CD4-positive, alpha-beta memory T cell (primary cell): ENCODE measurements around the gene ECE2. TPM values are rescaled to one million over a fixed set of nuclear protein-coding genes. Genes with fewer than 3 reads are reported as not detected.
A peak's percentile ranks its signal among the peaks of the same experiment; 100 is the strongest.

Experiments used
- CTCF ChIA-PET: fragments of 350-600 bp; sonication (Branson Sonifier 250); formaldehyde crosslinking; loops from one replicate; lab custom pipeline; 2021; ENCODE audit warnings: inconsistent platforms; ENCODE audit not compliant: partially characterized antibody; lab: Charles Lee
- POLR2A ChIA-PET: fragments of 350-600 bp; sonication (Branson Sonifier 250); formaldehyde crosslinking; loops from one replicate; lab custom pipeline; 2021; ENCODE audit not compliant: partially characterized antibody; lab: Charles Lee
- DNase-seq, 5 donors: peaks; one replicate each; pipeline versions ENCODE4 v3.0.0 to v3.0.0-alpha.2; 2020 to 2022; ENCODE audit warnings: mixed read lengths in 1 of 5
- H3K27ac ChIP-seq: one replicate; pipeline ENCODE4 v1.7.0; 2013; ENCODE audit warnings: low read depth, low read length
- H3K27me3 ChIP-seq: 2 replicates; pipeline ENCODE4 v1.7.0; 2013; ENCODE audit warnings: mild to moderate bottlenecking, low read length, moderate library complexity; ENCODE audit not compliant: insufficient read depth
- H3K36me3 ChIP-seq: 2 replicates; pipeline ENCODE4 v1.7.0; 2013; ENCODE audit warnings: mild to moderate bottlenecking, low read length, moderate library complexity; ENCODE audit not compliant: insufficient read depth
- H3K4me1 ChIP-seq: 2 replicates; pipeline ENCODE4 v1.7.0; 2013; ENCODE audit warnings: mild to moderate bottlenecking, low read length, moderate library complexity; ENCODE audit not compliant: insufficient read depth
- H3K4me3 ChIP-seq, 2 donors: one replicate each; pipeline ENCODE4 v1.7.0; 2013; ENCODE audit warnings: low read length in 2 of 2, mild to moderate bottlenecking in 1 of 2
- H3K9me3 ChIP-seq, 2 donors: one replicate each; pipeline ENCODE4 v1.7.0; 2013; ENCODE audit warnings: low read length in 2 of 2, control low read depth in 1 of 2; ENCODE audit not compliant: control insufficient read depth in 1 of 2
- H3K27ac Mint-ChIP-seq, 7 donors: one replicate each; pipeline ENCODE4 v1.8.0; 2020 to 2021; ENCODE audit warnings: mixed read lengths in 7 of 7, mild to moderate bottlenecking in 6 of 7, inconsistent platforms in 3 of 7, moderate library complexity in 3 of 7
- H3K27me3 Mint-ChIP-seq, 2 donors: one replicate each; pipeline ENCODE4 v1.8.0; 2020 to 2021; ENCODE audit warnings: mixed read lengths in 2 of 2
- H3K36me3 Mint-ChIP-seq, 2 donors: one replicate each; pipeline ENCODE4 v1.8.0; 2020 to 2021; ENCODE audit warnings: mixed read lengths in 2 of 2, inconsistent platforms in 1 of 2, mild to moderate bottlenecking in 1 of 2
- H3K4me1 Mint-ChIP-seq, 4 donors: one replicate each; pipeline ENCODE4 v1.8.0; 2020 to 2021; ENCODE audit warnings: mixed read lengths in 4 of 4, mild to moderate bottlenecking in 1 of 4
- H3K4me3 Mint-ChIP-seq, 8 donors: one replicate each; pipeline ENCODE4 v1.8.0; 2020 to 2021; ENCODE audit warnings: mixed read lengths in 8 of 8, mild to moderate bottlenecking in 7 of 8, moderate library complexity in 6 of 8, inconsistent platforms in 3 of 8
- H3K9me3 Mint-ChIP-seq, 8 donors: one replicate each; pipeline ENCODE4 v1.8.0; 2020 to 2021; ENCODE audit warnings: mixed read lengths in 8 of 8, mild to moderate bottlenecking in 5 of 8, inconsistent platforms in 3 of 8, moderate library complexity in 1 of 8
- intact Hi-C: fragments of 100-400 bp; cut with micrococcal nuclease; formaldehyde crosslinking; loops from one replicate; pipeline ENCODE4 v1.15.1; 2023
- polyA plus RNA-seq, 2 donors: library from polyadenylated mRNA; unstranded; fragments of 300-500 nt; fragmentation: Illumina TruSeq; gene quantifications; one replicate each; pipeline ENCODE4 v1.2.3, GENCODE V29; 2021
- total RNA-seq, 2 experiments: library from RNA; stranded (reverse); gene quantifications; one replicate each; pipeline ENCODE4 v1.2.3, GENCODE V29; 2021

ECE2 gene
- not detected for total RNA-seq
- not detected for polyA plus RNA-seq

GRCh38 chr3:184275961-184276910 lies at the start of gene ECE2:
Gene ECE2 (plus strand): TSS chr3:184276022. CDS start chr3:184276154, 132 bp downstream.
- peaks cover 29 to 43% of the 10 kb centered on the region in 2 donors for H3K27me3 Mint-ChIP-seq
- peaks cover 0 to 6% (median 5%) of the 10 kb centered on the region in 4 donors for H3K4me1 Mint-ChIP-seq
- peaks cover 20% of the 10 kb centered on the region for H3K27me3 ChIP-seq
- H3K9me3 Mint-ChIP-seq: peaks cover 0 to 2% (median 0%) of the 10 kb centered on the region in 8 donors
- intact Hi-C loops: no loop called here
- H3K9me3 ChIP-seq: no peaks in the 10 kb centered on the region
- H3K4me3 Mint-ChIP-seq: peak within 1 kb of the TSS in 5 of 8 donors; percentile 6 to 68 (median 40)
- CTCF ChIA-PET: interaction anchor here (0.6 kb wide), 1 partner anchor 357 kb away, joined by 3 read pairs; no protein-coding TSS in a partner anchor
- H3K36me3 ChIP-seq: no peaks in the 10 kb centered on the region
- no peak within 1 kb of the TSS for H3K27ac Mint-ChIP-seq
- no peak within 1 kb of the TSS for H3K27ac ChIP-seq
- POLR2A ChIA-PET: no interaction called here
- no peak within 1 kb of the TSS for H3K4me3 ChIP-seq
- no peak for DNase-seq
- no peaks in the 10 kb centered on the region for H3K4me1 ChIP-seq
- H3K36me3 Mint-ChIP-seq: peaks cover 0 to 6% of the 10 kb centered on the region in 2 donors

- ChIA-PET CTCF (interaction anchor here (0.8 to 5.4 kb wide), 21 partner anchors 10 to 331 kb away, joined by 3 to 76 read pairs (median 7); partner anchors contain the start of genes CAMK2N2 and EEF1AKMT4), POLR2A (interaction anchor here (0.8 to 1.7 kb wide), 2 partner anchors 12 to 22 kb away, joined by 3 to 8 read pairs; partner anchors contain the start of gene EEF1AKMT4)
- H3K27me3 ChIP-seq: peaks cover 32% of the 10 kb centered on the region
- Mint-ChIP-seq H3K4me3 (no peak overlapping the region), H3K27ac (peak overlapping the region in 1 of 7 donors; percentile 64), H3K36me3 (no peaks in the 10 kb centered on the region), H3K27me3 (peaks cover 38 to 42% of the 10 kb centered on the region in 2 donors), H3K9me3 (peaks cover 0 to 3% (median 0%) of the 10 kb centered on the region in 8 donors), H3K4me1 (peaks cover 5 to 17% (median 7%) of the 10 kb centered on the region in 4 donors)
- no peak overlapping the region for H3K4me3 ChIP-seq
- intact Hi-C loops: loop anchor here (1.0 to 5.0 kb wide), 4 partner anchors 23 to 62 kb away; partner anchors contain the start of gene ABCF3
- no peak overlapping the region for H3K27ac ChIP-seq
- no peaks in the 10 kb centered on the region for H3K9me3 ChIP-seq
- H3K4me1 ChIP-seq: peaks cover 11% of the 10 kb centered on the region
- peak in 4 of 5 donors; percentile 50 to 65 (median 54) for DNase-seq
- no peaks in the 10 kb centered on the region for H3K36me3 ChIP-seq
These were observed 48.3 kb upstream of the ECE2 start for GRCh38 chr3:184227481-184227935.

GRCh38 chr3:184228376-184229137 lies 47.3 kb upstream of the ECE2 start:
- Histone ChIP-seq H3K4me3 (no peak overlapping the region), H3K9me3 (no peaks in the 10 kb centered on the region), H3K4me1 (peaks cover 11% of the 10 kb centered on the region), H3K36me3 (no peaks in the 10 kb centered on the region), H3K27me3 (peaks cover 34% of the 10 kb centered on the region), H3K27ac (no peak overlapping the region)
- peaks cover 43 to 46% of the 10 kb centered on the region in 2 donors for H3K27me3 Mint-ChIP-seq
- intact Hi-C loops: loop anchor here (5.0 kb wide), 1 partner anchor 41 kb away; the partner anchor contains the start of gene ABCF3
- DNase-seq: no peak
- POLR2A ChIA-PET: interaction anchor here (0.8 to 1.7 kb wide), 2 partner anchors 11 to 21 kb away, joined by 3 to 8 read pairs; partner anchors contain the start of gene EEF1AKMT4
- peaks cover 5 to 17% (median 7%) of the 10 kb centered on the region in 4 donors for H3K4me1 Mint-ChIP-seq
- H3K27ac Mint-ChIP-seq: peak overlapping the region in 1 of 7 donors; percentile 76
- peak overlapping the region; percentile 28 to 76 (median 66) for H3K4me3 Mint-ChIP-seq
- H3K9me3 Mint-ChIP-seq: peaks cover 0 to 3% (median 0%) of the 10 kb centered on the region in 8 donors
- H3K36me3 Mint-ChIP-seq: no peaks in the 10 kb centered on the region
- CTCF ChIA-PET: interaction anchor here (0.8 to 5.4 kb wide), 16 partner anchors 9 to 222 kb away, joined by 3 to 76 read pairs (median 8); partner anchors contain the start of gene EEF1AKMT4

GRCh38 chr3:184229394-184230080 lies 46.3 kb upstream of the ECE2 start, which contains the start of gene VWA5B2:
Gene VWA5B2 (plus strand): TSS chr3:184229585. CDS start chr3:184230529, 944 bp downstream.
- Histone ChIP-seq H3K4me3 (peak within 1 kb of the TSS; percentile 23 to 51), H3K9me3 (no peaks in the 10 kb centered on the region), H3K27me3 (peaks cover 40% of the 10 kb centered on the region), H3K4me1 (peaks cover 11% of the 10 kb centered on the region), H3K36me3 (no peaks in the 10 kb centered on the region), H3K27ac (no peak within 1 kb of the TSS)
- no peaks in the 10 kb centered on the region for H3K36me3 Mint-ChIP-seq
- ChIA-PET POLR2A (interaction anchor here (1.2 kb wide), 1 partner anchor 20 kb away, joined by 4 read pairs; the partner anchor contains the start of gene EEF1AKMT4), CTCF (interaction anchor here (1.0 to 5.4 kb wide), 7 partner anchors 14 to 221 kb away, joined by 3 to 76 read pairs (median 3); partner anchors contain the start of gene EEF1AKMT4)
- H3K9me3 Mint-ChIP-seq: peaks cover 0 to 2% (median 0%) of the 10 kb centered on the region in 8 donors
- H3K4me3 Mint-ChIP-seq: peak within 1 kb of the TSS; percentile 53 to 76 (median 66)
- H3K27me3 Mint-ChIP-seq: peaks cover 44 to 46% of the 10 kb centered on the region in 2 donors
- H3K27ac Mint-ChIP-seq: peak within 1 kb of the TSS in 1 of 7 donors; percentile 76
- intact Hi-C loops: loop anchor here (5.0 kb wide), 1 partner anchor 42 kb away; the partner anchor contains the start of gene ABCF3
- DNase-seq: peak; percentile 69 to 77 (median 70)
- H3K4me1 Mint-ChIP-seq: peaks cover 5 to 17% (median 7%) of the 10 kb centered on the region in 4 donors

GRCh38 chr3:184230081-184230602 lies 45.7 kb upstream of the ECE2 start:
- Mint-ChIP-seq H3K27me3 (peaks cover 43 to 45% of the 10 kb centered on the region in 2 donors), H3K4me3 (peak overlapping the region in 1 of 8 donors; percentile 73), H3K27ac (no peak overlapping the region), H3K9me3 (peaks cover 0 to 2% (median 0%) of the 10 kb centered on the region in 8 donors), H3K4me1 (peaks cover 5 to 17% (median 7%) of the 10 kb centered on the region in 4 donors), H3K36me3 (no peaks in the 10 kb centered on the region)
- Histone ChIP-seq H3K9me3 (no peaks in the 10 kb centered on the region), H3K27ac (no peak overlapping the region), H3K4me1 (peaks cover 11% of the 10 kb centered on the region), H3K36me3 (no peaks in the 10 kb centered on the region), H3K27me3 (peaks cover 40% of the 10 kb centered on the region), H3K4me3 (peak overlapping the region in 1 of 2 donors; percentile 51)
- ChIA-PET CTCF (interaction anchor here (1.0 to 5.4 kb wide), 6 partner anchors 13 to 124 kb away, joined by 3 to 76 read pairs (median 3); partner anchors contain the start of gene EEF1AKMT4), POLR2A (interaction anchor here (1.2 kb wide), 1 partner anchor 20 kb away, joined by 4 read pairs; the partner anchor contains the start of gene EEF1AKMT4)
- intact Hi-C loops: no loop called here
- DNase-seq: no peak
